ENCODE results near the gene TET3. TPM values are rescaled to one million over a fixed set of nuclear protein-coding genes. Genes with fewer than 3 reads are reported as not detected.
A peak's percentile ranks its signal among the peaks of the same experiment; 100 is the strongest.

TET3 gene
- total RNA-seq, 2 experiments from 2014 or later = 15.5 to 16.4 TPM

- Mint-ChIP-seq H3K27ac (peak overlapping the region; percentile 58), H3K4me1 (ENCODE audit: low read depth) (peaks cover 82% of the 10 kb centered on the region)
Observed at GRCh38 chr2:74002505-74003421, 18.1 kb downstream of the TET3 start.

GRCh38 chr2:74003494-74004211 lies 18.9 kb downstream of the TET3 start:
- peaks cover 9% of the 10 kb centered on the region for H3K36me3 Mint-ChIP-seq (ENCODE audit: low read depth)
- DNase-seq (peak; percentile 21), ATAC-seq (no peak)
- POLR2A ChIA-PET = interaction anchor here (0.8 to 5.2 kb wide), 5 partner anchors 16 to 144 kb away, joined by 3 to 38 read pairs (median 3); partner anchors contain the start of gene BOLA3
- peaks cover 78% of the 10 kb centered on the region for H3K4me1 Mint-ChIP-seq (ENCODE audit: low read depth)
- no peaks in the 10 kb centered on the region for H3K9me3 Mint-ChIP-seq
- no peak for TF ChIP-seq CTCF (IDR thresholded peaks at IDR 0.05)
- no peaks in the 10 kb centered on the region for H3K27me3 Mint-ChIP-seq
- H3K27ac Mint-ChIP-seq = peak overlapping the region; percentile 22
- intact Hi-C loops (cut with micrococcal nuclease) = no loop called here
- H3K4me3 Mint-ChIP-seq = peak overlapping the region; percentile 76
- CTCF ChIA-PET = interaction anchor here (1.0 to 1.6 kb wide), 2 partner anchors 10 to 96 kb away, joined by 3 to 5 read pairs; no protein-coding TSS in a partner anchor

More at GRCh38 chr2:74002505-74003421, 18.1 kb downstream of the TET3 start:
- TF ChIP-seq CTCF (IDR thresholded peaks at IDR 0.05) = no peak
- H3K9me3 Mint-ChIP-seq = no peaks in the 10 kb centered on the region
- no peaks in the 10 kb centered on the region for H3K27me3 Mint-ChIP-seq
- H3K4me3 Mint-ChIP-seq = peak overlapping the region; percentile 76
- POLR2A ChIA-PET = interaction anchor here (0.6 to 5.2 kb wide), 6 partner anchors 12 to 198 kb away, joined by 3 to 38 read pairs (median 4); partner anchors contain the start of gene BOLA3
- ATAC-seq = peak; percentile 86
- CTCF ChIA-PET = interaction anchor here (0.8 to 3.4 kb wide), 7 partner anchors 11 to 144 kb away, joined by 3 to 18 read pairs (median 3); no protein-coding TSS in a partner anchor
- intact Hi-C loops (cut with micrococcal nuclease) = no loop called here
- DNase-seq = peak; percentile 82
- H3K36me3 Mint-ChIP-seq (ENCODE audit: low read depth) = peaks cover 9% of the 10 kb centered on the region

GRCh38 chr2:74004212-74005182 lies 19.8 kb downstream of the TET3 start:
- Mint-ChIP-seq H3K36me3 (ENCODE audit: low read depth) (peaks cover 9% of the 10 kb centered on the region), H3K4me3 (no peak overlapping the region), H3K27ac (no peak overlapping the region), H3K4me1 (ENCODE audit: low read depth) (peaks cover 70% of the 10 kb centered on the region), H3K27me3 (no peaks in the 10 kb centered on the region), H3K9me3 (no peaks in the 10 kb centered on the region)
- ChIA-PET POLR2A (interaction anchor here (0.8 to 5.2 kb wide), 6 partner anchors 12 to 34 kb away, joined by 3 to 38 read pairs (median 3); no protein-coding TSS in a partner anchor), CTCF (interaction anchor here (0.8 to 1.6 kb wide), 3 partner anchors 9 to 97 kb away, joined by 3 to 5 read pairs (median 3); no protein-coding TSS in a partner anchor)
- no peak for ATAC-seq
- intact Hi-C loops (cut with micrococcal nuclease) = no loop called here
- DNase-seq = no peak
- TF ChIP-seq CTCF (IDR thresholded peaks at IDR 0.05) = no peak

- ChIA-PET POLR2A (interaction anchor here (1.0 to 1.6 kb wide), 3 partner anchors 11 to 27 kb away, joined by 3 to 4 read pairs (median 3); no protein-coding TSS in a partner anchor), CTCF (no interaction called here)
- peaks cover 68% of the 10 kb centered on the region for H3K4me1 Mint-ChIP-seq (ENCODE audit: low read depth)
- H3K9me3 Mint-ChIP-seq = no peaks in the 10 kb centered on the region
- no peaks in the 10 kb centered on the region for H3K27me3 Mint-ChIP-seq
- TF ChIP-seq CTCF (IDR thresholded peaks at IDR 0.05) = no peak
- DNase-seq = no peak
- H3K4me3 Mint-ChIP-seq = no peak overlapping the region
- ATAC-seq = no peak
- peaks cover 14% of the 10 kb centered on the region for H3K36me3 Mint-ChIP-seq (ENCODE audit: low read depth)
- no peak overlapping the region for H3K27ac Mint-ChIP-seq
- intact Hi-C loops (cut with micrococcal nuclease) = no loop called here
Observed at GRCh38 chr2:74005786-74006185, 21.1 kb downstream of the TET3 start.

Data from activated CD8-positive, alpha-beta T cell treated with anti-CD3 and anti-CD28 coated beads for 36 hours (primary cell).